Psoas muscle (tissue), 8 donors: ENCODE data around the gene MAGEB6. TPM values are rescaled to one million over a fixed set of nuclear protein-coding genes. Genes with fewer than 3 reads are reported as not detected.
"Not testable (repeated sequence)": the region's sequence is repeated elsewhere in the genome, so short reads cannot be mapped to it uniquely, and the experiment has no call there.

Experiments
- ATAC-seq, 4 donors: fragments of 200-7000 bp; cut with Tn5 transposase; one replicate each; pipeline ENCODE4 v1.9.1; 2020; ENCODE audit warnings: moderate library complexity in 3 of 4, mild to moderate bottlenecking in 2 of 4
- DNase-seq, 2 donors: peaks; one replicate each; pipeline ENCODE4 v3.0.0-alpha.2; 2020
- H3K27ac ChIP-seq: fragments of 200-600 bp; one replicate; pipeline ENCODE4 v1.8.0; 2022
- H3K27me3 ChIP-seq, 3 donors: fragments of 200-600 bp in 1 of 3; one replicate each; pipeline versions ENCODE4 v1.6.1 to v1.8.0; 2013 to 2022; ENCODE audit warnings: low read length in 2 of 3, mild to moderate bottlenecking in 2 of 3, moderate library complexity in 1 of 3; ENCODE audit not compliant: insufficient read depth in 3 of 3
- H3K36me3 ChIP-seq, 2 donors: fragments of 200-600 bp in 1 of 2; one replicate each; pipeline versions ENCODE4 v1.6.1 to v1.8.0; 2013 to 2022; ENCODE audit warnings: low read depth in 1 of 2, mild to moderate bottlenecking in 1 of 2, moderate library complexity in 1 of 2; ENCODE audit not compliant: insufficient read depth in 1 of 2
- H3K4me1 ChIP-seq: fragments of 200-600 bp; one replicate; pipeline ENCODE4 v1.8.0; 2022
- H3K4me3 ChIP-seq: fragments of 200-600 bp; one replicate; pipeline ENCODE4 v1.8.0; 2022; ENCODE audit warnings: mild to moderate bottlenecking
- H3K9me3 ChIP-seq: fragments of 200-600 bp; one replicate; pipeline ENCODE4 v1.8.0; 2022
- WGBS, 3 donors: extraction: QIAGEN DNeasy Blood & Tissue Kit; methylation state at CpG; one replicate each; pipeline versions ENCODE4 v1.1.6 to v1.1.7; 2013; 5-methylcytosine and 5-hydroxymethylcytosine counted together
- intact Hi-C, 2 donors: fragments of 100-400 bp; cut with DNase I; formaldehyde crosslinking; loops; one replicate each; pipeline versions ENCODE4 v1.11.0 to v1.14.2; 2022
- long read RNA-seq, 2 donors: library from polyadenylated mRNA; unstranded; transcript quantifications; one replicate each; pipeline ENCODE4 v2.0.0, GENCODE V29; 2021
- polyA plus RNA-seq, 3 donors: library from polyadenylated mRNA; stranded (reverse); fragments of 200-250 nt; gene quantifications; one replicate each; pipeline ENCODE4 v1.2.3, GENCODE V29; 2013
- total RNA-seq, 4 donors: library from RNA; stranded (reverse); fragmentation: NEBNext Ultra II Directional in 2 of 4; extraction: Animal tissue kit (Norgen Biotek cat#: 25700) in 2 of 4; gene quantifications; one replicate each; pipeline versions ENCODE4 v1.2.1 to v1.2.4, GENCODE V29; 2021 to 2023
- TF ChIP-seq, protein P1 (sequence below): fragments of 200-600 bp; IDR thresholded peaks from one replicate; pipeline ENCODE4 v1.8.0; 2022; ENCODE audit warnings: antibody characterized with exemption
- donor health status: healthy with polysubstance abuse.
- donor health status: DM: no; HTN: no; CAD: no; lungs with moderate emphysema.
- donor health status: Bipolar disorder and iron deficiency.
- donor health status: healthy.
- donor health status: DM: yes; HTN: yes; CAD: no.
- donor health status: DM: no; HTN: no; CAD: no.
- donor health status: DM: no; HTN: no; CAD: no.
- donor health status: DM: yes; HTN: yes; CAD: no.

Gene MAGEB6, protein sequence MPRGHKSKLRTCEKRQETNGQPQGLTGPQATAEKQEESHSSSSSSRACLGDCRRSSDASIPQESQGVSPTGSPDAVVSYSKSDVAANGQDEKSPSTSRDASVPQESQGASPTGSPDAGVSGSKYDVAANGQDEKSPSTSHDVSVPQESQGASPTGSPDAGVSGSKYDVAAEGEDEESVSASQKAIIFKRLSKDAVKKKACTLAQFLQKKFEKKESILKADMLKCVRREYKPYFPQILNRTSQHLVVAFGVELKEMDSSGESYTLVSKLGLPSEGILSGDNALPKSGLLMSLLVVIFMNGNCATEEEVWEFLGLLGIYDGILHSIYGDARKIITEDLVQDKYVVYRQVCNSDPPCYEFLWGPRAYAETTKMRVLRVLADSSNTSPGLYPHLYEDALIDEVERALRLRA
- total RNA-seq (not detected), polyA plus RNA-seq (not detected)
- long read RNA-seq, donor 1 = 0 reads
- long read RNA-seq, donor 2 = 0 reads

DNA sequence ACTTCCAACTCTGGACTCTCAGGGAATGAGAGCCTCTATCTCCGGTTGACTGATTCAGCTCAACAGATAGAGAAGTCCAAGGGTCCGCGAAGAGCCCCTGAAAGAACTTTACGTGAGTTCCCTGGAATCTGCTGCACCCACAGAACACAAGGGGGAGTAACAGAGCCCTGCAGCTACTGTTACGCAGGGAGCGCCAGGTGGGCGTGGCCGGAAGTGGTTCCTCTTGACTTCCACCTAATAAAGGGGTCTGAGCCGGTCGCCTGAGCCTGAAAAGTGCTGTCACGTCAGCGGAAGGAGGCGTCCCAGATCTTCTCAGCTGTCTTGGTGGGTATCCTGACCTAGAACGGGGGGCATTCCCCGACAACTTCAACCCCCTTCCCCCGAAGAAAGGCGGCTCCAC, at the start of gene MAGEB6:
Gene MAGEB6 (plus strand): TSS at position 237 of the 400 bp plus-strand sequence. CDS start 1,407 bp downstream, outside the sequence.
- no peaks in the 10 kb centered on the region for H3K9me3 ChIP-seq
- no peaks in the 10 kb centered on the region for H3K4me1 ChIP-seq
- WGBS, 3 donors = 78 to 87% (median 85%) methylated on average over 15 to 17 of the region's 17 CpGs
- intact Hi-C loops = no loop called here
- TF ChIP-seq, protein P1, sequence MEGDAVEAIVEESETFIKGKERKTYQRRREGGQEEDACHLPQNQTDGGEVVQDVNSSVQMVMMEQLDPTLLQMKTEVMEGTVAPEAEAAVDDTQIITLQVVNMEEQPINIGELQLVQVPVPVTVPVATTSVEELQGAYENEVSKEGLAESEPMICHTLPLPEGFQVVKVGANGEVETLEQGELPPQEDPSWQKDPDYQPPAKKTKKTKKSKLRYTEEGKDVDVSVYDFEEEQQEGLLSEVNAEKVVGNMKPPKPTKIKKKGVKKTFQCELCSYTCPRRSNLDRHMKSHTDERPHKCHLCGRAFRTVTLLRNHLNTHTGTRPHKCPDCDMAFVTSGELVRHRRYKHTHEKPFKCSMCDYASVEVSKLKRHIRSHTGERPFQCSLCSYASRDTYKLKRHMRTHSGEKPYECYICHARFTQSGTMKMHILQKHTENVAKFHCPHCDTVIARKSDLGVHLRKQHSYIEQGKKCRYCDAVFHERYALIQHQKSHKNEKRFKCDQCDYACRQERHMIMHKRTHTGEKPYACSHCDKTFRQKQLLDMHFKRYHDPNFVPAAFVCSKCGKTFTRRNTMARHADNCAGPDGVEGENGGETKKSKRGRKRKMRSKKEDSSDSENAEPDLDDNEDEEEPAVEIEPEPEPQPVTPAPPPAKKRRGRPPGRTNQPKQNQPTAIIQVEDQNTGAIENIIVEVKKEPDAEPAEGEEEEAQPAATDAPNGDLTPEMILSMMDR = no peak
- H3K27me3 ChIP-seq = no peaks in the 10 kb centered on the region
- no peaks in the 10 kb centered on the region for H3K36me3 ChIP-seq
- no peak within 1 kb of the TSS for H3K27ac ChIP-seq
- ATAC-seq (no peak), DNase-seq (no peak)
- H3K4me3 ChIP-seq = no peak within 1 kb of the TSS

DNA sequence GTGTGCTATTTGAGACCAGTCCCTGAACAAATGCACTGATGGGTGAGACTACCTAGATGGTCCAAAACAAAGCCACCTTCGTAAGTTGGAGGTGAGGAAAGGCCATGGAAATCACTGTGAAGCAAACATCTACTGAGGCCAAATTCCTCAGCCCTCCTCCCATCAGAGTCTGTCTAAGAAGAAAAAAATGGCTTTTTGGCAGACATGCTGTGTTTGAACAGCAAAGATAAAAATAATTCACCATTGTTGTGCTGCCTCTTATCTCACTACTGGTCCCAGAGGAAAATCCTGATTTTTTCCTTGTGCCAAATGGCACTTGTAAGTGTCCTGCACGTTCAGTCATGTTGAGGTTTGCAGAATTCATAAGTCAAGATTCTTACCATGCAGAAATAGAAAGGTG, 46.2 kb upstream of the MAGEB6 start:
- Histone ChIP-seq H3K4me1 (no peaks in the 10 kb centered on the region), H3K36me3 (no peaks in the 10 kb centered on the region), H3K27me3 (no peaks in the 10 kb centered on the region), H3K27ac (no peak overlapping the region), H3K4me3 (no peak overlapping the region), H3K9me3 (no peaks in the 10 kb centered on the region)
- no peak for ATAC-seq
- no peak for DNase-seq
- WGBS, 3 donors = 21 to 40% (median 31%) methylated on average over 2 of the region's 2 CpGs
- TF ChIP-seq, protein P1 = no peak
- intact Hi-C loops = no loop called here

GRCh38 chrX:26160301-26160700, 31.9 kb upstream of the MAGEB6 start, which contains the start of gene MAGEB6B:
MAGEB6B (plus strand) TSS chrX:26160601; CDS start chrX:26160601, 0 bp downstream.
- Histone ChIP-seq H3K36me3 (no peaks in the 10 kb centered on the region), H3K4me1 (no peaks in the 10 kb centered on the region), H3K27me3 (no peaks in the 10 kb centered on the region), H3K27ac (no peak within 1 kb of the TSS), H3K9me3 (no peaks in the 10 kb centered on the region), H3K4me3 (no peak within 1 kb of the TSS)
- 91 to 96% (median 96%) methylated on average over 7 to 10 of the region's 10 CpGs for WGBS, 3 donors
- ATAC-seq (no peak), DNase-seq (no peak)
- intact Hi-C loops = no loop called here
- TF ChIP-seq, protein P1 = no peak

DNA sequence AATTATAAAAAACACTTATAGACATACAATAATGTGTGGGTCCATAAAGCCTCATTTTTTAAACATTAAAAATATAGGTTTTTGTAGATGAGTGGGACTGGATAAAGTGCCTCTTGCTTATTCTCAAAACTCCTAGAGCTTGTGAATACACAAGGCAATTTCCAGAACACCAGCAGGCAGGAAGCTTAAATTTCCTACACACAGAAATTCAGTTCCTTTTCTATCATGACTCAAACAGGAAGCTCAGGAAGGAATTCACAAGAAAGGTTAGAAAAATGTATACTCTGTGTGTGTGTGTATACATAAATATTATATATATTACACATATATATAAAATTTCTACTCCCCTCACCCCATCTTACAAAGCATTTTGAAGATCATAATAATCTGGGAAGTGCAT, 11.3 kb downstream of the MAGEB6 start:
- ATAC-seq = no peak
- no peaks in the 10 kb centered on the region for H3K36me3 ChIP-seq
- H3K4me1 ChIP-seq = no peaks in the 10 kb centered on the region
- H3K27ac ChIP-seq = no peak overlapping the region
- intact Hi-C loops = no loop called here
- H3K4me3 ChIP-seq = no peak overlapping the region
- TF ChIP-seq, protein P1 = no peak
- DNase-seq = no peak
- H3K9me3 ChIP-seq = peaks cover 4% of the 10 kb centered on the region
- H3K27me3 ChIP-seq = no peaks in the 10 kb centered on the region

GRCh38 chrX:26204717-26205116, 12.5 kb downstream of the MAGEB6 start:
- WGBS, 3 donors = 88 to 95% (median 89%) methylated on average over 22 to 27 of the region's 27 CpGs
- H3K4me1 ChIP-seq, H3K9me3 ChIP-seq, H3K36me3 ChIP-seq, H3K4me3 ChIP-seq, DNase-seq, intact Hi-C loops, H3K27ac ChIP-seq, H3K27me3 ChIP-seq, ATAC-seq: not testable (repeated sequence)
